GM12878 (cell line): ENCODE results near the gene DOK4. TPM values are rescaled to one million over a fixed set of nuclear protein-coding genes. Genes with fewer than 3 reads are reported as not detected.

Experiments used
- ATAC-seq: fragments of 200-7000 bp; cut with Tn5 transposase; 3 replicates; pipeline ENCODE4 v1.9.1; 2020; ENCODE audit warnings: mild to moderate bottlenecking, moderate library complexity
- BruUV-seq: library from RNA; stranded (reverse); fragments of 400-500 nt; replicated peaks from 2 replicates; lab custom pipeline; 2021; lab: Mats Ljungman, UMichigan
- CTCF ChIA-PET: fragments of 300-600 bp; sonication (Branson Sonifier 250); formaldehyde crosslinking; extraction: SDS; loops from one replicate; lab custom pipeline; 2021; ENCODE audit warnings: inconsistent platforms; lab: Yijun Ruan, JAX
- POLR2A ChIA-PET: fragments of 350-600 bp; formaldehyde crosslinking; extraction: SDS; loops from one replicate; lab custom pipeline; 2021; ENCODE audit warnings: inconsistent platforms; lab: Charles Lee
- RAD21 ChIA-PET: fragments of 300-600 bp; sonication (Branson Sonifier 250); formaldehyde crosslinking; loops from one replicate; lab custom pipeline; 2023; ENCODE audit warnings: antibody characterized with exemption; ENCODE audit not compliant: unreplicated experiment; lab: Charles Lee
- SMC1A ChIA-PET: fragments of 300-600 bp; sonication (Branson Sonifier 250); formaldehyde crosslinking; loops from one replicate; lab custom pipeline; 2023; ENCODE audit not compliant: unreplicated experiment, uncharacterized antibody; lab: Charles Lee
- DNase-seq: peaks from one replicate; pipeline ENCODE4 v3.0.0-alpha.2; 2011; ENCODE audit warnings: low read depth, low spot score
- FAIRE-seq: peaks from 3 replicates; lab custom pipeline; 2011; peaks lifted over from hg19 to GRCh38; lab: Jason Lieb, UNC
- H2AFZ ChIP-seq: 2 replicates; pipeline ENCODE4 v1.6.0; 2011; ENCODE audit warnings: low read depth, low read length, control low read depth; ENCODE audit not compliant: control insufficient read depth
- H3K27ac ChIP-seq: 2 replicates; pipeline ENCODE4 v1.5.1; 2011; ENCODE audit warnings: control low read depth; ENCODE audit not compliant: control insufficient read depth, insufficient read depth
- H3K27me3 ChIP-seq, 2 experiments: replicated peaks in 1 of 2; 2 replicates each; pipeline versions ENCODE4 v1.6.0 to v1.6.1; 2011; ENCODE audit warnings: low read length in 1 of 2; ENCODE audit not compliant: control insufficient read depth in 2 of 2, insufficient read depth in 2 of 2
- H3K36me3 ChIP-seq, 2 experiments: 2 replicates each; pipeline ENCODE4 v1.5.1; 2011; ENCODE audit warnings: low read length in 1 of 2; ENCODE audit not compliant: control insufficient read depth in 2 of 2, insufficient read depth in 2 of 2
- H3K4me1 ChIP-seq: 2 replicates; pipeline ENCODE4 v1.6.1; 2011; ENCODE audit warnings: mild to moderate bottlenecking, low read length, moderate library complexity, mixed read lengths; ENCODE audit not compliant: control insufficient read depth, insufficient read depth
- H3K4me2 ChIP-seq: 2 replicates; pipeline ENCODE4 v1.6.0; 2011; ENCODE audit warnings: control low read depth; ENCODE audit not compliant: control insufficient read depth, insufficient read depth
- H3K4me3 ChIP-seq: fragments of 200-600 bp; sonication (generic); 2 replicates; pipeline ENCODE4 v1.5.1; 2016
- H3K79me2 ChIP-seq: 2 replicates; pipeline ENCODE4 v1.6.0; 2011; ENCODE audit warnings: low read length; ENCODE audit not compliant: control insufficient read depth, insufficient read depth
- H3K9ac ChIP-seq: 2 replicates; pipeline ENCODE4 v1.8.0; 2011; ENCODE audit warnings: low read length, control low read depth, mixed read lengths; ENCODE audit not compliant: control insufficient read depth, insufficient read depth
- H3K9me3 ChIP-seq: replicated peaks from 3 replicates; pipeline ENCODE4 v1.5.1; 2011; ENCODE audit warnings: mild to moderate bottlenecking, low read length; ENCODE audit not compliant: control insufficient read depth, insufficient read depth
- H4K20me1 ChIP-seq: 2 replicates; pipeline ENCODE4 v1.6.0; 2011; ENCODE audit not compliant: control insufficient read depth, insufficient read depth
- ZNF274 ChIP-seq: IDR thresholded peaks from one replicate; pipeline ENCODE4 v1.8.0; 2011; ENCODE audit not compliant: insufficient read length, insufficient read depth
- WGBS: methylation state at CpG from one replicate; pipeline ENCODE4 v1.1.6; 2016; ENCODE audit warnings: low lambda C conversion rate; ENCODE audit not compliant: insufficient replicate concordance, insufficient coverage; ENCODE audit errors: missing lambda C conversion rate; 5-methylcytosine and 5-hydroxymethylcytosine counted together
- in situ Hi-C: fragments of 300-500 bp; cut with MboI; formaldehyde crosslinking; loops from 9 replicates; pipeline ENCODE4 v1.14.3; 2018; ENCODE audit warnings: mixed read lengths
- intact Hi-C: fragments of 100-400 bp; cut with micrococcal nuclease; formaldehyde crosslinking; loops from one replicate; pipeline ENCODE4 v1.14.2; 2022; ENCODE audit not compliant: unreplicated experiment
- polyA plus RNA-seq, 11 experiments: library from polyadenylated mRNA; depleted of rRNA in 4 of 11; unstranded in 6 of 11; stranded (reverse) in 5 of 11; fragments of >200 nt; fragmentation: Nextera tagmentation in 4 of 11; fragmentation: Illumina TruSeq in 1 of 11; extraction: Ambion mirVana in 4 of 11; extraction: Trizol in 1 of 11; gene quantifications; 1 replicate in 1 of 11; 2 replicates in 10 of 11; pipeline versions ENCODE4 v1.2.1 to v1.2.3, GENCODE V29; 2011 to 2016; ENCODE audit warnings: inconsistent platforms in 2 of 11, missing spikeins in 2 of 11, low read depth in 1 of 11
- total RNA-seq, 4 experiments: library from RNA; depleted of rRNA in 3 of 4; stranded (reverse); fragments of >200 nt in 3 of 4; fragmentation: Illumina TruSeq in 1 of 4; extraction: Trizol in 1 of 4; gene quantifications; 2 replicates each; pipeline versions ENCODE4 v1.2.1 to v1.2.3, GENCODE V29; 2013 to 2021
- TF ChIP-seq, protein P1 (sequence below): fragments of 450-650 bp; IDR thresholded peaks from 2 replicates; pipeline ENCODE4 v1.6.1; 2016; ENCODE audit warnings: mild to moderate bottlenecking, moderate library complexity, borderline replicate concordance
- TF ChIP-seq, protein P2 (sequence below): IDR thresholded peaks from 2 replicates; pipeline ENCODE4 v1.6.1; 2012; ENCODE audit warnings: mild to moderate bottlenecking, low read depth, low read length

DOK4 gene
- total and polyA plus RNA-seq, 10 of the 15 experiments (the other 5 are each of a cell fraction or from before 2014, with no cell fraction given): 0.20 to 7.0 (median 2.4) TPM; not detected in 1

DNA sequence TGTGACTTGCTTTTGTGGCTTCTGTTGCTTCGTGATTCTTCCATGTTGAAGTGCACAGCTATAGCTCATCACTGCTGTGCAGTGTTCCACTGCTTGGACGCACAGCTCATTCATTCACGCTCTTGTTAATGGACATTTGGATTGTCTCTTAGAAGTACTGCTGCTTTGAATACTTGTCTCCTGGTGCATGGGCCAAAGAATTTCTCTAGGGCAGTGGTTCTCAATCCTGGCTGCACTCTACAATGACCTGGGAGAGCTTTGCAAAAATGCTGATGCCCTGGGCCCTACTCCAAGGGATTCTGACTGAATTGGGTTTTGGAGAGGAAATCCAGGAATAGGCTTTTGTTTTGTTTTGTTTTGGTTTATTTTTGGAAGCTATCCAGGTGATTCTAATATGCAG, 61.7 kb downstream of the DOK4 start:
- no peak for DNase-seq
- SMC1A ChIA-PET: interaction anchor here (0.7 to 1.3 kb wide), 3 partner anchors 83 to 124 kb away, joined by 3 read pairs; no protein-coding TSS in a partner anchor
- H3K4me2 ChIP-seq: no peak overlapping the region
- H3K9me3 ChIP-seq: no peaks in the 10 kb centered on the region
- no peak overlapping the region for H3K9ac ChIP-seq
- RAD21 ChIA-PET: interaction anchor here (2.0 to 2.3 kb wide), 2 partner anchors 95 to 124 kb away, joined by 6 to 7 read pairs; no protein-coding TSS in a partner anchor
- H3K36me3 ChIP-seq: peaks cover 0 to 2% of the 10 kb centered on the region in 2 experiments; a peak in 3 of 4 replicates
- no peak overlapping the region for H3K27ac ChIP-seq
- POLR2A ChIA-PET: interaction anchor here (0.7 to 1.0 kb wide), 3 partner anchors 23 to 120 kb away, joined by 3 to 9 read pairs (median 4); partner anchors contain the start of genes CIAPIN1 and COQ9
- H3K79me2 ChIP-seq: no peaks in the 10 kb centered on the region
- WGBS: 89% methylated on average over 3 of the region's 3 CpGs
- BruUV-seq: no TSS peak
- in situ Hi-C loops: no loop called here
- TF ChIP-seq ZNF274: no peak
- TF ChIP-seq, protein P1, sequence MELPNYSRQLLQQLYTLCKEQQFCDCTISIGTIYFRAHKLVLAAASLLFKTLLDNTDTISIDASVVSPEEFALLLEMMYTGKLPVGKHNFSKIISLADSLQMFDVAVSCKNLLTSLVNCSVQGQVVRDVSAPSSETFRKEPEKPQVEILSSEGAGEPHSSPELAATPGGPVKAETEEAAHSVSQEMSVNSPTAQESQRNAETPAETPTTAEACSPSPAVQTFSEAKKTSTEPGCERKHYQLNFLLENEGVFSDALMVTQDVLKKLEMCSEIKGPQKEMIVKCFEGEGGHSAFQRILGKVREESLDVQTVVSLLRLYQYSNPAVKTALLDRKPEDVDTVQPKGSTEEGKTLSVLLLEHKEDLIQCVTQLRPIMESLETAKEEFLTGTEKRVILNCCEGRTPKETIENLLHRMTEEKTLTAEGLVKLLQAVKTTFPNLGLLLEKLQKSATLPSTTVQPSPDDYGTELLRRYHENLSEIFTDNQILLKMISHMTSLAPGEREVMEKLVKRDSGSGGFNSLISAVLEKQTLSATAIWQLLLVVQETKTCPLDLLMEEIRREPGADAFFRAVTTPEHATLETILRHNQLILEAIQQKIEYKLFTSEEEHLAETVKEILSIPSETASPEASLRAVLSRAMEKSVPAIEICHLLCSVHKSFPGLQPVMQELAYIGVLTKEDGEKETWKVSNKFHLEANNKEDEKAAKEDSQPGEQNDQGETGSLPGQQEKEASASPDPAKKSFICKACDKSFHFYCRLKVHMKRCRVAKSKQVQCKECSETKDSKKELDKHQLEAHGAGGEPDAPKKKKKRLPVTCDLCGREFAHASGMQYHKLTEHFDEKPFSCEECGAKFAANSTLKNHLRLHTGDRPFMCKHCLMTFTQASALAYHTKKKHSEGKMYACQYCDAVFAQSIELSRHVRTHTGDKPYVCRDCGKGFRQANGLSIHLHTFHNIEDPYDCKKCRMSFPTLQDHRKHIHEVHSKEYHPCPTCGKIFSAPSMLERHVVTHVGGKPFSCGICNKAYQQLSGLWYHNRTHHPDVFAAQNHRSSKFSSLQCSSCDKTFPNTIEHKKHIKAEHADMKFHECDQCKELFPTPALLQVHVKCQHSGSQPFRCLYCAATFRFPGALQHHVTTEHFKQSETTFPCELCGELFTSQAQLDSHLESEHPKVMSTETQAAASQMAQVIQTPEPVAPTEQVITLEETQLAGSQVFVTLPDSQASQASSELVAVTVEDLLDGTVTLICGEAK: no peak
- TF ChIP-seq, protein P2, sequence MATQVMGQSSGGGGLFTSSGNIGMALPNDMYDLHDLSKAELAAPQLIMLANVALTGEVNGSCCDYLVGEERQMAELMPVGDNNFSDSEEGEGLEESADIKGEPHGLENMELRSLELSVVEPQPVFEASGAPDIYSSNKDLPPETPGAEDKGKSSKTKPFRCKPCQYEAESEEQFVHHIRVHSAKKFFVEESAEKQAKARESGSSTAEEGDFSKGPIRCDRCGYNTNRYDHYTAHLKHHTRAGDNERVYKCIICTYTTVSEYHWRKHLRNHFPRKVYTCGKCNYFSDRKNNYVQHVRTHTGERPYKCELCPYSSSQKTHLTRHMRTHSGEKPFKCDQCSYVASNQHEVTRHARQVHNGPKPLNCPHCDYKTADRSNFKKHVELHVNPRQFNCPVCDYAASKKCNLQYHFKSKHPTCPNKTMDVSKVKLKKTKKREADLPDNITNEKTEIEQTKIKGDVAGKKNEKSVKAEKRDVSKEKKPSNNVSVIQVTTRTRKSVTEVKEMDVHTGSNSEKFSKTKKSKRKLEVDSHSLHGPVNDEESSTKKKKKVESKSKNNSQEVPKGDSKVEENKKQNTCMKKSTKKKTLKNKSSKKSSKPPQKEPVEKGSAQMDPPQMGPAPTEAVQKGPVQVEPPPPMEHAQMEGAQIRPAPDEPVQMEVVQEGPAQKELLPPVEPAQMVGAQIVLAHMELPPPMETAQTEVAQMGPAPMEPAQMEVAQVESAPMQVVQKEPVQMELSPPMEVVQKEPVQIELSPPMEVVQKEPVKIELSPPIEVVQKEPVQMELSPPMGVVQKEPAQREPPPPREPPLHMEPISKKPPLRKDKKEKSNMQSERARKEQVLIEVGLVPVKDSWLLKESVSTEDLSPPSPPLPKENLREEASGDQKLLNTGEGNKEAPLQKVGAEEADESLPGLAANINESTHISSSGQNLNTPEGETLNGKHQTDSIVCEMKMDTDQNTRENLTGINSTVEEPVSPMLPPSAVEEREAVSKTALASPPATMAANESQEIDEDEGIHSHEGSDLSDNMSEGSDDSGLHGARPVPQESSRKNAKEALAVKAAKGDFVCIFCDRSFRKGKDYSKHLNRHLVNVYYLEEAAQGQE: no peak
- TF ChIP-seq, all 136 proteins: peak for 0
- intact Hi-C loops: no loop called here
- no peaks in the 10 kb centered on the region for H3K27me3 ChIP-seq
- CTCF ChIA-PET: interaction anchor here (0.6 to 14.6 kb wide), 5 partner anchors 11 to 341 kb away, joined by 3 to 632 read pairs (median 4); no protein-coding TSS in a partner anchor
- H3K4me1 ChIP-seq: no peaks in the 10 kb centered on the region
- no peak overlapping the region for H2AFZ ChIP-seq
- ATAC-seq (no peak), FAIRE-seq (no peak)
- H3K4me3 ChIP-seq: no peak overlapping the region
- no peaks in the 10 kb centered on the region for H4K20me1 ChIP-seq
